ENCODE measurements around the gene TEX48.

Gene TEX48

DNA sequence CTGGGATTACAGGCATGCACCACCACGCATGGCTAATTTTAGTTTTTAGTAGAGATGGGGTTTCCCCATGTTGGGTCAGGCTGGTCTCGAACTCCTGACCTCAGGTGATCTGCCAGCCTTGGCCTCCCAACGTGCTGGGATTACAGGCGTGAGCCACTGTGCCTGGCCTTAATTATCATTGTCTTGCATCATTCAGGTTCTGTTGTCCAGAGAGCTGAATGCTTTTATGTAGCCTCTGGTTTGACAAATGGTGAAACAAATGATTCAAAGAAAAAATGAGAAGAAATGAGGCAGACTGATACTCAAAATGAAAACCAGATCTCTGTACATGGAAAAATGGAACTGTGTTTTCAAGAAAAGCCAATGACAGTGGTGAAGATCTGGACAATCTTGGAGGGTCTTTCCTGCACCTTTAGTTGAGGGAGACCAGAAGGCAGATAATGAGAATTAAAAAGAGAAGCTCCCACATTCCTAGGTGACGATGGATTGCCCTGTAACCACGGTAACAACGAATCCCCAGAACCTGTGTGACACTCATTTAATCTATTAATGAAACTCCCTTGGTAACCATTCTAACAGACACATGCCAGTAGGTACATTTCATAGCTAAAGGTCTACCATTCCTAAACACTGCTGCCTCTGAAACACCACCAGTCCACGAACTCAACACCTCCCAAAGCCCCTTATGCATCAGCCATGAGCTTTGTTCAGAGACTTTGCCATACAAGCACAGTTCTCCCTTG lies 1.6 kb downstream of the TEX48 start:
- Histone ChIP-seq H3K4me1 (ENCODE audit: control insufficient read depth, insufficient read depth, low read depth, low read length) (peaks cover 5% of the 10 kb centered on the region), H4K8ac (ENCODE audit: low read length) (no peak overlapping the region), H4K91ac (ENCODE audit: low read length) (peak overlapping the region; percentile 72), H3K9me3 (ENCODE audit: control insufficient read depth, low read length) (no peaks in the 10 kb centered on the region), H3K4ac (ENCODE audit: low read depth in 1 of 2, low read length in 2 of 2) (no peak overlapping the region), H2BK5ac (ENCODE audit: low read depth, low read length, poor library complexity, severe bottlenecking) (no peak overlapping the region), H3K4me2 (ENCODE audit: low read length, poor library complexity, severe bottlenecking) (no peak overlapping the region), H2BK120ac (ENCODE audit: low read depth, low read length) (no peak overlapping the region), H3K4me3 (ENCODE audit: insufficient read depth in 1 of 2, low read depth in 1 of 2, low read length in 2 of 2) (no peak overlapping the region), H2AK5ac (ENCODE audit: low read length, severe bottlenecking) (peak overlapping the region; percentile 31), H3K27me3 (ENCODE audit: control insufficient read depth in 1 of 2, insufficient read depth in 1 of 2, low read length in 2 of 2) (no peaks in the 10 kb centered on the region), H2AFZ (ENCODE audit: low read depth, low read length) (no peak overlapping the region), H3K27ac (ENCODE audit: low read length, poor library complexity, severe bottlenecking) (no peak overlapping the region), H3K9ac (ENCODE audit: low read length) (no peak overlapping the region), H3K14ac (ENCODE audit: low read length in 2 of 2) (no peak overlapping the region), H2BK12ac (ENCODE audit: low read length in 2 of 2) (no peak overlapping the region), H3K36me3 (ENCODE audit: control insufficient read depth in 1 of 2, insufficient read depth in 2 of 2, low read depth in 1 of 2, low read length in 2 of 2) (no peaks in the 10 kb centered on the region), H3K79me1 (replicated peaks; ENCODE audit: low read length, poor library complexity, severe bottlenecking) (no peaks in the 10 kb centered on the region), H3K18ac (ENCODE audit: low read depth in 1 of 2, low read length in 2 of 2) (no peak overlapping the region), H3K23ac (ENCODE audit: low read length in 2 of 2) (no peak overlapping the region), H2BK15ac (ENCODE audit: low read depth, poor library complexity, severe bottlenecking) (no peak overlapping the region)
- no peak for DNase-seq
- 91% methylated on average over 8 of the region's 8 CpGs for WGBS

DNA sequence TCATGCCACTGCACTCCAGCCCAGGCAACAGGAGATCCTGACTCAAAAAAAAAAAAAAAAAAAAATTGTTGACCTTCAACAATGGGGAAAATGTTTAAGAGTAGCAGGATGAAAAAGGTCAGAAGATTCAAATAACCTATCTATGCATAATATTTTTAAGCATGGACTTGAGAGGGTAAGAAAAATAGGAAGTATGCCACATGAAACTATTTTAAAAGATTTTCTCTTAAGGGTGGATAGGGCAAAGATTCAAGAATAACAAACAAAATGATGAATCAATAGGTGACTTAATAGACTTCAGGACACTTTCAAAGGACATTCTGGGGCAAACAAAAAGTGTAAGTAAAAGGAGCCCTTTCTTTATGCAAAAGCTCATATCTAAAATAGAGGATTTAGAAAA lies 3.2 kb downstream of the TEX48 start:
- Histone ChIP-seq H2AFZ (ENCODE audit: low read depth, low read length) (no peak overlapping the region), H3K4me2 (ENCODE audit: low read length, poor library complexity, severe bottlenecking) (no peak overlapping the region), H3K27me3 (ENCODE audit: control insufficient read depth in 1 of 2, insufficient read depth in 1 of 2, low read length in 2 of 2) (no peaks in the 10 kb centered on the region), H3K18ac (ENCODE audit: low read depth in 1 of 2, low read length in 2 of 2) (no peak overlapping the region), H4K91ac (ENCODE audit: low read length) (no peak overlapping the region), H3K4ac (ENCODE audit: low read depth in 1 of 2, low read length in 2 of 2) (no peak overlapping the region), H3K23ac (ENCODE audit: low read length in 2 of 2) (no peak overlapping the region), H2BK15ac (ENCODE audit: low read depth, poor library complexity, severe bottlenecking) (no peak overlapping the region), H2AK5ac (ENCODE audit: low read length, severe bottlenecking) (no peak overlapping the region), H3K27ac (ENCODE audit: low read length, poor library complexity, severe bottlenecking) (peak overlapping the region; percentile 91), H3K36me3 (ENCODE audit: control insufficient read depth in 1 of 2, insufficient read depth in 2 of 2, low read depth in 1 of 2, low read length in 2 of 2) (no peaks in the 10 kb centered on the region), H3K4me3 (ENCODE audit: insufficient read depth in 1 of 2, low read depth in 1 of 2, low read length in 2 of 2) (no peak overlapping the region), H4K8ac (ENCODE audit: low read length) (no peak overlapping the region), H3K4me1 (ENCODE audit: control insufficient read depth, insufficient read depth, low read depth, low read length) (peaks cover 5% of the 10 kb centered on the region), H3K79me1 (replicated peaks; ENCODE audit: low read length, poor library complexity, severe bottlenecking) (no peaks in the 10 kb centered on the region), H2BK120ac (ENCODE audit: low read depth, low read length) (no peak overlapping the region), H3K9ac (ENCODE audit: low read length) (no peak overlapping the region), H2BK12ac (ENCODE audit: low read length in 2 of 2) (no peak overlapping the region), H3K14ac (ENCODE audit: low read length in 2 of 2) (no peak overlapping the region), H2BK5ac (ENCODE audit: low read depth, low read length, poor library complexity, severe bottlenecking) (no peak overlapping the region), H3K9me3 (ENCODE audit: control insufficient read depth, low read length) (no peaks in the 10 kb centered on the region)
- DNase-seq, result no peak

DNA sequence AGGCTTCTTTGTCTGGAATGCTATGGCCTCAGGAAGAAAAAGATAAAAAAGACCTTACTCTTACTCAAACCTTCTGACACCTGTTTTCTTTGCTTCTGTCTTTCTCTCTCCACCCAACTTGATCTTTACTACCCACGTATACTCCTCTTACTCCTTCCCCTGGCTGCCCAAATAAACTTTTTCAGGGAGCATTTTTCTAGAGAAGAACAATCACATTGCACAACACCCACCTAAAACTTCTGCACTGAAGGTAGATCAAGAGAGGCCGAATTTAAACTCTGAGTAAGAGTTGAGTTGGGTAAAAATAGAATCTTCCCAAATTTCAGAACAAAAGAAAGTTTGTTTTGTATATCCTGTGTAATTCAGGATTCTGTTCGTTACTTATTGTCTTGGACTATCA lies 3.9 kb downstream of the TEX48 start:
- no peaks in the 10 kb centered on the region for H3K9me3 ChIP-seq (ENCODE audit: control insufficient read depth, low read length)
- 70% methylated on average over 2 of the region's 3 CpGs for WGBS
- H3K79me1 ChIP-seq (replicated peaks; ENCODE audit: low read length, poor library complexity, severe bottlenecking), result no peaks in the 10 kb centered on the region

DNA sequence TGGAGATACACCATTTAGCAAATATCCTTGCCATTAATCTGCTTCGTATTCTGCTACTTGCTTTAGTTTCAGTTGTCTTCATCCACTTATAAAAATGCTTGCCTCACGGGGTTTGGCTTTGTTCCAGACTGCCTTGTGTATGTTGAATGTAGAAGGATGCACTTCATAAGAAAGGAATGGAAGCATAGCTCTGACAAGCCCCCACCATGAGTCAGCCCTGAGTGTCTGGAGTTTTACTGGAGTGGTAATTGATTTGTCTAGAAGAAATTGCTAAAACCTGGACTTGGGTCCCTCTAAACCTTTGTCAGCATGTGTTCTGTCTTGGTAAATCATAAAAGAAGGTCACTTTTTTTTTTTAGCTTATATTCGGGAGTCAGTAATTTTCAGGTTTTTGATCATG lies 4.6 kb downstream of the TEX48 start:
- Histone ChIP-seq H3K18ac (ENCODE audit: low read depth in 1 of 2, low read length in 2 of 2) (no peak overlapping the region), H4K8ac (ENCODE audit: low read length) (no peak overlapping the region), H3K79me1 (replicated peaks; ENCODE audit: low read length, poor library complexity, severe bottlenecking) (no peaks in the 10 kb centered on the region), H3K27ac (ENCODE audit: low read length, poor library complexity, severe bottlenecking) (peak overlapping the region; percentile 91), H3K14ac (ENCODE audit: low read length in 2 of 2) (no peak overlapping the region), H3K23ac (ENCODE audit: low read length in 2 of 2) (no peak overlapping the region), H2AFZ (ENCODE audit: low read depth, low read length) (no peak overlapping the region), H3K9ac (ENCODE audit: low read length) (peak overlapping the region; percentile 71), H2BK5ac (ENCODE audit: low read depth, low read length, poor library complexity, severe bottlenecking) (peak overlapping the region; percentile 11), H3K36me3 (ENCODE audit: control insufficient read depth in 1 of 2, insufficient read depth in 2 of 2, low read depth in 1 of 2, low read length in 2 of 2) (no peaks in the 10 kb centered on the region), H3K4me1 (ENCODE audit: control insufficient read depth, insufficient read depth, low read depth, low read length) (peaks cover 5% of the 10 kb centered on the region), H2BK12ac (ENCODE audit: low read length in 2 of 2) (no peak overlapping the region), H3K9me3 (ENCODE audit: control insufficient read depth, low read length) (no peaks in the 10 kb centered on the region), H4K91ac (ENCODE audit: low read length) (no peak overlapping the region), H3K27me3 (ENCODE audit: control insufficient read depth in 1 of 2, insufficient read depth in 1 of 2, low read length in 2 of 2) (no peaks in the 10 kb centered on the region), H2BK120ac (ENCODE audit: low read depth, low read length) (no peak overlapping the region), H3K4me3 (ENCODE audit: insufficient read depth in 1 of 2, low read depth in 1 of 2, low read length in 2 of 2) (peak overlapping the region in 1 of 2 experiments; percentile 25), H3K4me2 (ENCODE audit: low read length, poor library complexity, severe bottlenecking) (no peak overlapping the region), H2BK15ac (ENCODE audit: low read depth, poor library complexity, severe bottlenecking) (no peak overlapping the region), H2AK5ac (ENCODE audit: low read length, severe bottlenecking) (no peak overlapping the region), H3K4ac (ENCODE audit: low read depth in 1 of 2, low read length in 2 of 2) (no peak overlapping the region)
- DNase-seq, result peak; percentile 100
- WGBS, result 0% methylated on average over 2 of the region's 3 CpGs

More for the DNA sequence above, 3.9 kb downstream of the TEX48 start:
- H3K36me3 ChIP-seq (ENCODE audit: control insufficient read depth in 1 of 2, insufficient read depth in 2 of 2, low read depth in 1 of 2, low read length in 2 of 2), result no peaks in the 10 kb centered on the region
- no peak overlapping the region for H3K18ac ChIP-seq (ENCODE audit: low read depth in 1 of 2, low read length in 2 of 2)
- H2AK5ac ChIP-seq (ENCODE audit: low read length, severe bottlenecking), result peak overlapping the region; percentile 45
- peaks cover 5% of the 10 kb centered on the region for H3K4me1 ChIP-seq (ENCODE audit: control insufficient read depth, insufficient read depth, low read depth, low read length)
- peak overlapping the region; percentile 50 for H4K8ac ChIP-seq (ENCODE audit: low read length)
- no peak overlapping the region for H3K4ac ChIP-seq (ENCODE audit: low read depth in 1 of 2, low read length in 2 of 2)
- H3K27ac ChIP-seq (ENCODE audit: low read length, poor library complexity, severe bottlenecking), result peak overlapping the region; percentile 91
- no peaks in the 10 kb centered on the region for H3K27me3 ChIP-seq (ENCODE audit: control insufficient read depth in 1 of 2, insufficient read depth in 1 of 2, low read length in 2 of 2)
- H3K23ac ChIP-seq (ENCODE audit: low read length in 2 of 2), result no peak overlapping the region
- no peak overlapping the region for H2BK120ac ChIP-seq (ENCODE audit: low read depth, low read length)
- no peak overlapping the region for H3K9ac ChIP-seq (ENCODE audit: low read length)
- no peak overlapping the region for H3K4me3 ChIP-seq (ENCODE audit: insufficient read depth in 1 of 2, low read depth in 1 of 2, low read length in 2 of 2)
- no peak overlapping the region for H4K91ac ChIP-seq (ENCODE audit: low read length)
- DNase-seq, result no peak
- no peak overlapping the region for H3K4me2 ChIP-seq (ENCODE audit: low read length, poor library complexity, severe bottlenecking)
- H2BK15ac ChIP-seq (ENCODE audit: low read depth, poor library complexity, severe bottlenecking), result no peak overlapping the region
- H2AFZ ChIP-seq (ENCODE audit: low read depth, low read length), result no peak overlapping the region
- H3K14ac ChIP-seq (ENCODE audit: low read length in 2 of 2), result no peak overlapping the region
- no peak overlapping the region for H2BK12ac ChIP-seq (ENCODE audit: low read length in 2 of 2)
- H2BK5ac ChIP-seq (ENCODE audit: low read depth, low read length, poor library complexity, severe bottlenecking), result peak overlapping the region; percentile 63

Measured in mesenchymal stem cell (in vitro differentiated cells and primary cell).